PC-3 (cell line): ENCODE results near the gene TVP23C.

Experiments
- EZH2 ChIP-seq: fragments of 300-600 bp; sonication (generic); IDR thresholded peaks from one replicate; pipeline ENCODE4 v1.6.1; 2017; ENCODE audit warnings: antibody characterized with exemption, mild to moderate bottlenecking, low read length; ENCODE audit not compliant: unreplicated experiment
- EZH2phosphoT487 ChIP-seq: fragments of 300-600 bp; sonication (generic); IDR thresholded peaks from 2 replicates; pipeline ENCODE4 v1.6.1; 2018; ENCODE audit warnings: mild to moderate bottlenecking, antibody characterized with exemption, low read length, borderline replicate concordance
- TF ChIP-seq, protein P1 (sequence below): fragments of 300-600 bp; sonication (generic); conservative IDR thresholded peaks from 2 replicates; pipeline ENCODE4 v1.5.1; 2017; ENCODE audit warnings: antibody characterized with exemption, low read depth, mild to moderate bottlenecking, low read length

DNA sequence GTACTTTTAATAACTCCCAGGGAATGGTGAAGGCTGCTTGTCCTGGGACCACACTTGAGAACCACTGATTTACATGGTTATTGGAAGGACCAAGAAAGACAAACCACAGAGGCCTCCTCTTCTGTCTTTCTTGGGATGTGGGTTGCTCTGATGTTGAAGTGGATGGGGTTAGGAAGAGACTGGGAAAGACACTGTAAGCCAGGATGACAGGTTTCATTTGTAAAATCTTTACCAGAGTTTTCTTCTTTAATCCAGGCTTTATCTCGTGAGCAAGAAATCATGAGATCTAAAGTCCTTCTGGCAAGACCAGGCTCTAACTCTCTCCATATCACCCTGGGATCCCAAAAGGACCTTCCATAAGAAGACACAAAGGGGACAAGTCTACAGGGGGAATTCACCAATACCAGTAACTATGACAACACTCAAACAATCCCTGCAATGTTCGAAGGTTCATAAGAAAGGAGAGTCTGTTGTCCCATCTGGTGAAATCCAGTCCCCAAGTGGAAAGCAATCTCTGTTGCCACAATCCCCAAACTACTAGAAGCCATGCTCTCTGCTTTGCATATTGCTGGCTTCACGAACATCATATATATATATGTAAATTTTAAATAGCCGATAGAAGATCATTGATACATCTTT, 51.1 kb downstream of the TVP23C start:
- TF ChIP-seq, protein P1, sequence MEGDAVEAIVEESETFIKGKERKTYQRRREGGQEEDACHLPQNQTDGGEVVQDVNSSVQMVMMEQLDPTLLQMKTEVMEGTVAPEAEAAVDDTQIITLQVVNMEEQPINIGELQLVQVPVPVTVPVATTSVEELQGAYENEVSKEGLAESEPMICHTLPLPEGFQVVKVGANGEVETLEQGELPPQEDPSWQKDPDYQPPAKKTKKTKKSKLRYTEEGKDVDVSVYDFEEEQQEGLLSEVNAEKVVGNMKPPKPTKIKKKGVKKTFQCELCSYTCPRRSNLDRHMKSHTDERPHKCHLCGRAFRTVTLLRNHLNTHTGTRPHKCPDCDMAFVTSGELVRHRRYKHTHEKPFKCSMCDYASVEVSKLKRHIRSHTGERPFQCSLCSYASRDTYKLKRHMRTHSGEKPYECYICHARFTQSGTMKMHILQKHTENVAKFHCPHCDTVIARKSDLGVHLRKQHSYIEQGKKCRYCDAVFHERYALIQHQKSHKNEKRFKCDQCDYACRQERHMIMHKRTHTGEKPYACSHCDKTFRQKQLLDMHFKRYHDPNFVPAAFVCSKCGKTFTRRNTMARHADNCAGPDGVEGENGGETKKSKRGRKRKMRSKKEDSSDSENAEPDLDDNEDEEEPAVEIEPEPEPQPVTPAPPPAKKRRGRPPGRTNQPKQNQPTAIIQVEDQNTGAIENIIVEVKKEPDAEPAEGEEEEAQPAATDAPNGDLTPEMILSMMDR, result no peak
- TF ChIP-seq EZH2 (no peak), EZH2phosphoT487 (no peak)
